Stimulated activated naive CD8-positive, alpha-beta T cell treated with anti-CD3 and anti-CD28 coated beads, Interleukin-15, Interleukin-2, amounts not matched to agents 100 ng/mL and 50 ng/mL, for 24 hours (primary cell): ENCODE results near the gene CFL2.
A peak's percentile ranks its signal among the peaks of the same experiment; 100 is the strongest.
"Not testable (repeated sequence)": the region's sequence is repeated elsewhere in the genome, so short reads cannot be mapped to it uniquely, and the experiment has no call there.

Experiments used
- H3K27ac Mint-ChIP-seq: one replicate; pipeline ENCODE4 v1.8.0; 2021; ENCODE audit warnings: mild to moderate bottlenecking, mixed read lengths
- H3K27me3 Mint-ChIP-seq: one replicate; pipeline ENCODE4 v1.8.0; 2021; ENCODE audit warnings: mixed read lengths
- H3K36me3 Mint-ChIP-seq: one replicate; pipeline ENCODE4 v1.8.0; 2021; ENCODE audit warnings: low read depth, mixed read lengths
- H3K4me1 Mint-ChIP-seq: one replicate; pipeline ENCODE4 v1.8.0; 2021; ENCODE audit warnings: low read depth, mixed read lengths
- H3K4me3 Mint-ChIP-seq: one replicate; pipeline ENCODE4 v1.8.0; 2021; ENCODE audit warnings: mild to moderate bottlenecking, mixed read lengths
- H3K9me3 Mint-ChIP-seq: one replicate; pipeline ENCODE4 v1.8.0; 2021; ENCODE audit warnings: mixed read lengths

CFL2 gene

GRCh38 chr14:34714320-34715126 lies at the start of gene CFL2:
CFL2 (minus strand) TSS chr14:34714593; CDS start chr14:34714540, 53 bp downstream.
- no peaks in the 10 kb centered on the region for H3K27me3 Mint-ChIP-seq
- peaks cover 6% of the 10 kb centered on the region for H3K36me3 Mint-ChIP-seq
- H3K9me3 Mint-ChIP-seq, result no peaks in the 10 kb centered on the region
- H3K27ac Mint-ChIP-seq, result peak within 1 kb of the TSS; percentile 94
- H3K4me1 Mint-ChIP-seq, result peaks cover 24% of the 10 kb centered on the region
- peak within 1 kb of the TSS; percentile 94 for H3K4me3 Mint-ChIP-seq

- Mint-ChIP-seq H3K27me3 (no peaks in the 10 kb centered on the region), H3K4me3 (no peak overlapping the region), H3K27ac (peak overlapping the region; percentile 18), H3K9me3 (no peaks in the 10 kb centered on the region), H3K36me3 (peaks cover 49% of the 10 kb centered on the region), H3K4me1 (no peaks in the 10 kb centered on the region)
Observed at GRCh38 chr14:34755215-34755614, 40.8 kb upstream of the CFL2 start.

- no peak overlapping the region for H3K27ac Mint-ChIP-seq
- no peaks in the 10 kb centered on the region for H3K9me3 Mint-ChIP-seq
- no peaks in the 10 kb centered on the region for H3K4me1 Mint-ChIP-seq
- H3K36me3 Mint-ChIP-seq, result peaks cover 47% of the 10 kb centered on the region
- H3K27me3 Mint-ChIP-seq, result no peaks in the 10 kb centered on the region
- no peak overlapping the region for H3K4me3 Mint-ChIP-seq
Observed at GRCh38 chr14:34754687-34755086, 40.3 kb upstream of the CFL2 start.

- Mint-ChIP-seq H3K27me3 (no peaks in the 10 kb centered on the region), H3K9me3 (no peaks in the 10 kb centered on the region), H3K4me3 (no peak overlapping the region), H3K27ac (no peak overlapping the region), H3K4me1 (no peaks in the 10 kb centered on the region), H3K36me3 (peaks cover 31% of the 10 kb centered on the region)
Observed at GRCh38 chr14:34750670-34751069, 36.3 kb upstream of the CFL2 start.

- Mint-ChIP-seq H3K27me3 (no peaks in the 10 kb centered on the region), H3K4me1 (no peaks in the 10 kb centered on the region), H3K36me3 (peaks cover 26% of the 10 kb centered on the region), H3K4me3 (no peak overlapping the region), H3K9me3 (no peaks in the 10 kb centered on the region), H3K27ac (peak overlapping the region; percentile 9)
Observed at GRCh38 chr14:34750233-34750632, 35.8 kb upstream of the CFL2 start.

- no peaks in the 10 kb centered on the region for H3K27me3 Mint-ChIP-seq
- no peak overlapping the region for H3K4me3 Mint-ChIP-seq
- no peak overlapping the region for H3K27ac Mint-ChIP-seq
- H3K9me3 Mint-ChIP-seq, result no peaks in the 10 kb centered on the region
- peaks cover 18% of the 10 kb centered on the region for H3K36me3 Mint-ChIP-seq
- H3K4me1 Mint-ChIP-seq, result no peaks in the 10 kb centered on the region
Observed at GRCh38 chr14:34749408-34749807, 35.0 kb upstream of the CFL2 start.

- H3K36me3 Mint-ChIP-seq, result no peaks in the 10 kb centered on the region
- no peak overlapping the region for H3K27ac Mint-ChIP-seq
- peaks cover 13% of the 10 kb centered on the region for H3K4me1 Mint-ChIP-seq
- no peaks in the 10 kb centered on the region for H3K27me3 Mint-ChIP-seq
- H3K9me3 Mint-ChIP-seq, result no peaks in the 10 kb centered on the region
- H3K4me3 Mint-ChIP-seq, result no peak overlapping the region
Observed at GRCh38 chr14:34742270-34743115, 28.1 kb upstream of the CFL2 start.

- Mint-ChIP-seq H3K4me1 (peaks cover 13% of the 10 kb centered on the region), H3K4me3 (no peak overlapping the region), H3K27me3 (no peaks in the 10 kb centered on the region), H3K36me3 (no peaks in the 10 kb centered on the region), H3K27ac (no peak overlapping the region), H3K9me3 (no peaks in the 10 kb centered on the region)
Observed at GRCh38 chr14:34741840-34742239, 27.4 kb upstream of the CFL2 start.

- H3K36me3 Mint-ChIP-seq, H3K27me3 Mint-ChIP-seq, H3K27ac Mint-ChIP-seq, H3K9me3 Mint-ChIP-seq, H3K4me3 Mint-ChIP-seq: not testable (repeated sequence)
- H3K4me1 Mint-ChIP-seq, result peaks cover 13% of the 10 kb centered on the region
Observed at GRCh38 chr14:34740139-34740538, 25.7 kb upstream of the CFL2 start.

- not testable (repeated sequence) for H3K36me3 Mint-ChIP-seq, H3K4me3 Mint-ChIP-seq, H3K27me3 Mint-ChIP-seq, H3K27ac Mint-ChIP-seq, H3K9me3 Mint-ChIP-seq, H3K4me1 Mint-ChIP-seq
Observed at GRCh38 chr14:34737079-34737478, 22.7 kb upstream of the CFL2 start.

- H3K27me3 Mint-ChIP-seq, result peaks cover 3% of the 10 kb centered on the region
- no peaks in the 10 kb centered on the region for H3K36me3 Mint-ChIP-seq
- no peak overlapping the region for H3K27ac Mint-ChIP-seq
- H3K4me1 Mint-ChIP-seq, result no peaks in the 10 kb centered on the region
- H3K9me3 Mint-ChIP-seq, result no peaks in the 10 kb centered on the region
- no peak overlapping the region for H3K4me3 Mint-ChIP-seq
Observed at GRCh38 chr14:34733245-34733644, 18.9 kb upstream of the CFL2 start.

- H3K27me3 Mint-ChIP-seq, result peaks cover 3% of the 10 kb centered on the region
- no peak overlapping the region for H3K27ac Mint-ChIP-seq
- H3K9me3 Mint-ChIP-seq, result no peaks in the 10 kb centered on the region
- no peaks in the 10 kb centered on the region for H3K4me1 Mint-ChIP-seq
- no peaks in the 10 kb centered on the region for H3K36me3 Mint-ChIP-seq
- H3K4me3 Mint-ChIP-seq, result no peak overlapping the region
Observed at GRCh38 chr14:34732802-34733201, 18.4 kb upstream of the CFL2 start.

GRCh38 chr14:34723867-34724266 lies 9.5 kb upstream of the CFL2 start:
- Mint-ChIP-seq H3K4me1 (no peaks in the 10 kb centered on the region), H3K36me3 (no peaks in the 10 kb centered on the region), H3K27ac (no peak overlapping the region), H3K9me3 (no peaks in the 10 kb centered on the region), H3K27me3 (no peaks in the 10 kb centered on the region), H3K4me3 (no peak overlapping the region)

- Mint-ChIP-seq H3K36me3 (no peaks in the 10 kb centered on the region), H3K4me1 (no peaks in the 10 kb centered on the region), H3K9me3 (no peaks in the 10 kb centered on the region), H3K4me3 (no peak overlapping the region), H3K27ac (no peak overlapping the region), H3K27me3 (no peaks in the 10 kb centered on the region)
Observed at GRCh38 chr14:34722723-34723545, 8.5 kb upstream of the CFL2 start.

- H3K36me3 Mint-ChIP-seq, result no peaks in the 10 kb centered on the region
- no peak overlapping the region for H3K4me3 Mint-ChIP-seq
- H3K27me3 Mint-ChIP-seq, result no peaks in the 10 kb centered on the region
- no peaks in the 10 kb centered on the region for H3K4me1 Mint-ChIP-seq
- H3K27ac Mint-ChIP-seq, result no peak overlapping the region
- H3K9me3 Mint-ChIP-seq, result no peaks in the 10 kb centered on the region
Observed at GRCh38 chr14:34721129-34721528, 6.7 kb upstream of the CFL2 start.
